OCI-LY3 (cell line): ENCODE results near the gene GRIN3A.

ENCODE experiments used
- EZH2phosphoT487 ChIP-seq: fragments of 200-600 bp; shearing (Covaris generic); IDR thresholded peaks from 2 replicates; pipeline ENCODE4 v1.6.1; 2018; ENCODE audit warnings: antibody characterized with exemption, mixed run types, low read depth
- TF ChIP-seq, protein P1 (sequence below): fragments of 200-600, 300-600 bp; sonication (generic); IDR thresholded peaks from 2 replicates; pipeline ENCODE4 v1.5.1; 2014; ENCODE audit warnings: antibody characterized with exemption, low read length, low read depth

DNA sequence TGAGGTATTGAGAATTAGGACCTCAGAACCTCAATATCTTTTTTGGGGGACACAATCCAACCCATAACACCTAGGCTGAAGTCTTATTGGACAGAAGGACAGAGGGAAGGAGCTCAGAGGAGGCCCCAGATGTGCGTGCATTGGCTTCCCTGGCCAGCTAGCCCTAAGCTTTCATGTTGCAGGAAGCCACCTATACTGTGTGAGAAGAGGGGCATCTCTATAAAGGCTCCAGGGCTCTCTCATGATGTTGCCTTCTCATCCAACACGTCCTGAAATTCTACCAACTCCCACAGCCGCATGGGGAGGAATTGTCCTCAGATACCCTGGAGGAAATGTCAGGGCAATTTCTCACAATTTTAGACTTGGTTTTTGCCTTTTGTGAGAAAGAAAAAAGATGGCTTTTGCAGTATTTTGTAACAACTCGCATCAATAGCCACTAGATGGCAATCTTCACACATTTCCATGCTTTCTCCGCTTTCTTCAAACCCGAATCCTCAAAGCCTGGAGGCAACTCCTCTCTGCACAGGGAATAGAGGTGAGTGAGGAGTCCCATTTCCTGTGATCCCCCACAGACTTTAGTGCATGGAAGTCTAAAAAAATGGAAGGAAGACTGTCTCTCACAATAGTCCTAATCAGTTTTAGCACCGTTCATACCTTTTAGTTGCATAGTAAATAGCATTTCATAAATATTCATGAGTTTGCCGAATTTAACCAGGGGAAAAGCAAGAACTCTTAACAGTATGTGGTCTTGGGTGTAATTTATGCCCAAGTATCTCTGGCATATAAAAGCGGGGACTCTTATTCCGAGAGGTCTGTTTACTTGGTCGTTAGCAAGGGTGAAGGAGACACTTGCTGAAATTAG, 136.3 kb downstream of the GRIN3A start:
- TF ChIP-seq, protein P1, sequence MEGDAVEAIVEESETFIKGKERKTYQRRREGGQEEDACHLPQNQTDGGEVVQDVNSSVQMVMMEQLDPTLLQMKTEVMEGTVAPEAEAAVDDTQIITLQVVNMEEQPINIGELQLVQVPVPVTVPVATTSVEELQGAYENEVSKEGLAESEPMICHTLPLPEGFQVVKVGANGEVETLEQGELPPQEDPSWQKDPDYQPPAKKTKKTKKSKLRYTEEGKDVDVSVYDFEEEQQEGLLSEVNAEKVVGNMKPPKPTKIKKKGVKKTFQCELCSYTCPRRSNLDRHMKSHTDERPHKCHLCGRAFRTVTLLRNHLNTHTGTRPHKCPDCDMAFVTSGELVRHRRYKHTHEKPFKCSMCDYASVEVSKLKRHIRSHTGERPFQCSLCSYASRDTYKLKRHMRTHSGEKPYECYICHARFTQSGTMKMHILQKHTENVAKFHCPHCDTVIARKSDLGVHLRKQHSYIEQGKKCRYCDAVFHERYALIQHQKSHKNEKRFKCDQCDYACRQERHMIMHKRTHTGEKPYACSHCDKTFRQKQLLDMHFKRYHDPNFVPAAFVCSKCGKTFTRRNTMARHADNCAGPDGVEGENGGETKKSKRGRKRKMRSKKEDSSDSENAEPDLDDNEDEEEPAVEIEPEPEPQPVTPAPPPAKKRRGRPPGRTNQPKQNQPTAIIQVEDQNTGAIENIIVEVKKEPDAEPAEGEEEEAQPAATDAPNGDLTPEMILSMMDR = peak; percentile 81
- TF ChIP-seq EZH2phosphoT487 = no peak
